ENCODE results near the gene ZNF688.

DNA sequence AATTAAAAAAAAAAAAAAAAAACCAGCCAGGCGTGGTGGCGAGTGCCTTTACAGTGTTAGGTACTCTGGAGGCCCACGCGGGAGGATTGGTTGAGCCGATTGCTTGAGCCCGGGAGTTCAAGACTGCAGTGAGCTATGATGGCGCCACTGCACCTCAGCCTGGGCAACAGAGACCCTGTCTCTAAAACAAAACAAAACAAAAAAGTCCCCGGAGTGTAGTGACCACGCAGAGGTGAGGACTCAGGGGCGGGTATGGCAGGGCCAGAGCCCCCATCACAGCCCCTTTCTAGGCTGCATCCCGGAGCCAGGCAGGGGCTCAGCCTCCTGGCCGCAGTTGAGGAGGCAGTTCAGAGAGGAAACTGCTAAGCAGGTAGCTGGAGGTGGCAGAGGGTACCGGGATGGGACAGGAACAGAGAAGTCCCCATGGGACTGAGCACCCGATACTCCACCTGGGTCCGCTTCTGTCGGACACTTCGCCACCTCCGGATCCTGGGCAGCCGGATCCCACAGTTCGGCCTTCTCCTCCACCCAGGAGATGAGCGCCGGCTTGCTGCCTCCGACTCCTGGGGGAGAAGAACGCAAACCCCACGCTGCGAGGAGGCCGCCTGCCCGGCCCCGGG is 37.7 kb downstream of the ZNF688 start:
- no peak for TF ChIP-seq ARNTL (CRISPR knock-in tag; IDR thresholded peaks at IDR 0.05; ENCODE audit: borderline replicate concordance, low read depth)
- no peak for TF ChIP-seq BACH2 (CRISPR knock-in tag; IDR thresholded peaks at IDR 0.05; ENCODE audit: borderline replicate concordance)
- TF ChIP-seq, protein P1, sequence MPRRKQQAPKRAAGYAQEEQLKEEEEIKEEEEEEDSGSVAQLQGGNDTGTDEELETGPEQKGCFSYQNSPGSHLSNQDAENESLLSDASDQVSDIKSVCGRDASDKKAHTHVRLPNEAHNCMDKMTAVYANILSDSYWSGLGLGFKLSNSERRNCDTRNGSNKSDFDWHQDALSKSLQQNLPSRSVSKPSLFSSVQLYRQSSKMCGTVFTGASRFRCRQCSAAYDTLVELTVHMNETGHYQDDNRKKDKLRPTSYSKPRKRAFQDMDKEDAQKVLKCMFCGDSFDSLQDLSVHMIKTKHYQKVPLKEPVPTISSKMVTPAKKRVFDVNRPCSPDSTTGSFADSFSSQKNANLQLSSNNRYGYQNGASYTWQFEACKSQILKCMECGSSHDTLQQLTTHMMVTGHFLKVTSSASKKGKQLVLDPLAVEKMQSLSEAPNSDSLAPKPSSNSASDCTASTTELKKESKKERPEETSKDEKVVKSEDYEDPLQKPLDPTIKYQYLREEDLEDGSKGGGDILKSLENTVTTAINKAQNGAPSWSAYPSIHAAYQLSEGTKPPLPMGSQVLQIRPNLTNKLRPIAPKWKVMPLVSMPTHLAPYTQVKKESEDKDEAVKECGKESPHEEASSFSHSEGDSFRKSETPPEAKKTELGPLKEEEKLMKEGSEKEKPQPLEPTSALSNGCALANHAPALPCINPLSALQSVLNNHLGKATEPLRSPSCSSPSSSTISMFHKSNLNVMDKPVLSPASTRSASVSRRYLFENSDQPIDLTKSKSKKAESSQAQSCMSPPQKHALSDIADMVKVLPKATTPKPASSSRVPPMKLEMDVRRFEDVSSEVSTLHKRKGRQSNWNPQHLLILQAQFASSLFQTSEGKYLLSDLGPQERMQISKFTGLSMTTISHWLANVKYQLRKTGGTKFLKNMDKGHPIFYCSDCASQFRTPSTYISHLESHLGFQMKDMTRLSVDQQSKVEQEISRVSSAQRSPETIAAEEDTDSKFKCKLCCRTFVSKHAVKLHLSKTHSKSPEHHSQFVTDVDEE (CRISPR knock-in tag; IDR thresholded peaks at IDR 0.05), result no peak
- TF ChIP-seq OSR1 (CRISPR knock-in tag; IDR thresholded peaks at IDR 0.05), result no peak
- no peak for TF ChIP-seq ESRRG (CRISPR knock-in tag; IDR thresholded peaks at IDR 0.05)
- no peak for TF ChIP-seq SNAI2 (CRISPR knock-in tag; IDR thresholded peaks at IDR 0.05)
- TF ChIP-seq, protein P2, sequence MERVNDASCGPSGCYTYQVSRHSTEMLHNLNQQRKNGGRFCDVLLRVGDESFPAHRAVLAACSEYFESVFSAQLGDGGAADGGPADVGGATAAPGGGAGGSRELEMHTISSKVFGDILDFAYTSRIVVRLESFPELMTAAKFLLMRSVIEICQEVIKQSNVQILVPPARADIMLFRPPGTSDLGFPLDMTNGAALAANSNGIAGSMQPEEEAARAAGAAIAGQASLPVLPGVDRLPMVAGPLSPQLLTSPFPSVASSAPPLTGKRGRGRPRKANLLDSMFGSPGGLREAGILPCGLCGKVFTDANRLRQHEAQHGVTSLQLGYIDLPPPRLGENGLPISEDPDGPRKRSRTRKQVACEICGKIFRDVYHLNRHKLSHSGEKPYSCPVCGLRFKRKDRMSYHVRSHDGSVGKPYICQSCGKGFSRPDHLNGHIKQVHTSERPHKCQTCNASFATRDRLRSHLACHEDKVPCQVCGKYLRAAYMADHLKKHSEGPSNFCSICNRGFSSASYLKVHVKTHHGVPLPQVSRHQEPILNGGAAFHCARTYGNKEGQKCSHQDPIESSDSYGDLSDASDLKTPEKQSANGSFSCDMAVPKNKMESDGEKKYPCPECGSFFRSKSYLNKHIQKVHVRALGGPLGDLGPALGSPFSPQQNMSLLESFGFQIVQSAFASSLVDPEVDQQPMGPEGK (CRISPR knock-in tag; IDR thresholded peaks at IDR 0.05; ENCODE audit: borderline replicate concordance), result no peak
- no peak for TF ChIP-seq ZFP3 (CRISPR knock-in tag; IDR thresholded peaks at IDR 0.05)
- TF ChIP-seq GLIS3 (CRISPR knock-in tag; IDR thresholded peaks at IDR 0.05), result no peak
- no peak for TF ChIP-seq ZNF70 (CRISPR knock-in tag; IDR thresholded peaks at IDR 0.05)
- TF ChIP-seq ZNF565 (CRISPR knock-in tag; conservative IDR thresholded peaks at IDR 0.05; ENCODE audit: low read depth), result no peak
- no peak for TF ChIP-seq RARB (CRISPR knock-in tag; IDR thresholded peaks at IDR 0.05)
- TF ChIP-seq, protein P3, sequence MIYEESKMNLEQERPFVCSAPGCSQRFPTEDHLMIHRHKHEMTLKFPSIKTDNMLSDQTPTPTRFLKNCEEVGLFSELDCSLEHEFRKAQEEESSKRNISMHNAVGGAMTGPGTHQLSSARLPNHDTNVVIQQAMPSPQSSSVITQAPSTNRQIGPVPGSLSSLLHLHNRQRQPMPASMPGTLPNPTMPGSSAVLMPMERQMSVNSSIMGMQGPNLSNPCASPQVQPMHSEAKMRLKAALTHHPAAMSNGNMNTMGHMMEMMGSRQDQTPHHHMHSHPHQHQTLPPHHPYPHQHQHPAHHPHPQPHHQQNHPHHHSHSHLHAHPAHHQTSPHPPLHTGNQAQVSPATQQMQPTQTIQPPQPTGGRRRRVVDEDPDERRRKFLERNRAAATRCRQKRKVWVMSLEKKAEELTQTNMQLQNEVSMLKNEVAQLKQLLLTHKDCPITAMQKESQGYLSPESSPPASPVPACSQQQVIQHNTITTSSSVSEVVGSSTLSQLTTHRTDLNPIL (CRISPR knock-in tag; IDR thresholded peaks at IDR 0.05; ENCODE audit: low read depth), result no peak
- TF ChIP-seq ZFP30 (CRISPR knock-in tag; IDR thresholded peaks at IDR 0.05), result no peak
